Measurements from ENCODE around the gene CCNY.

DNA sequence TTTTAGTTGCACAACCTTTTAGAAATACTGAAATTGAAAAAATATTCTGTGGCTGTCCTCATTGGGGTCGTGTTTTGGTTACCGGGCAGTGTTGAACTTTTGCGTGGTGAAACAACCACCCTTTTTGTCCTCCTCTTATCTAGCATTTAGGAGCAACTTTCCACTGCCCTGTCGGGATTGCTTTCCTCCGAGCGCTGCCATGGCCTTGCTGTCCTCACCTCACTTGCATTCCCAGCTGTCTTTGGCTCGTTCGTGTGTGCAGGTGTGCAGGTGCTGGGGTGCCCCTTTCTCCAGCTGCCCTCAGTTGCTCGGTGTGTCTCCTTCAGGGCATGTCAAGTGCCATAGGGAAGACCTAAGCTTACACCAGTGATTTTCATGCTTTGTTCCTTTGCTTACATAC lies 151.9 kb downstream of the CCNY start:
- TF ChIP-seq, protein P1, sequence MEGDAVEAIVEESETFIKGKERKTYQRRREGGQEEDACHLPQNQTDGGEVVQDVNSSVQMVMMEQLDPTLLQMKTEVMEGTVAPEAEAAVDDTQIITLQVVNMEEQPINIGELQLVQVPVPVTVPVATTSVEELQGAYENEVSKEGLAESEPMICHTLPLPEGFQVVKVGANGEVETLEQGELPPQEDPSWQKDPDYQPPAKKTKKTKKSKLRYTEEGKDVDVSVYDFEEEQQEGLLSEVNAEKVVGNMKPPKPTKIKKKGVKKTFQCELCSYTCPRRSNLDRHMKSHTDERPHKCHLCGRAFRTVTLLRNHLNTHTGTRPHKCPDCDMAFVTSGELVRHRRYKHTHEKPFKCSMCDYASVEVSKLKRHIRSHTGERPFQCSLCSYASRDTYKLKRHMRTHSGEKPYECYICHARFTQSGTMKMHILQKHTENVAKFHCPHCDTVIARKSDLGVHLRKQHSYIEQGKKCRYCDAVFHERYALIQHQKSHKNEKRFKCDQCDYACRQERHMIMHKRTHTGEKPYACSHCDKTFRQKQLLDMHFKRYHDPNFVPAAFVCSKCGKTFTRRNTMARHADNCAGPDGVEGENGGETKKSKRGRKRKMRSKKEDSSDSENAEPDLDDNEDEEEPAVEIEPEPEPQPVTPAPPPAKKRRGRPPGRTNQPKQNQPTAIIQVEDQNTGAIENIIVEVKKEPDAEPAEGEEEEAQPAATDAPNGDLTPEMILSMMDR (IDR thresholded peaks at IDR 0.05), result no peak
- TF ChIP-seq POLR2A (IDR thresholded peaks at IDR 0.05), result no peak

All from suprapubic skin (tissue), 3 donors.